Measurements from ENCODE around the gene CACNA2D1.

- TF ChIP-seq, protein P1, sequence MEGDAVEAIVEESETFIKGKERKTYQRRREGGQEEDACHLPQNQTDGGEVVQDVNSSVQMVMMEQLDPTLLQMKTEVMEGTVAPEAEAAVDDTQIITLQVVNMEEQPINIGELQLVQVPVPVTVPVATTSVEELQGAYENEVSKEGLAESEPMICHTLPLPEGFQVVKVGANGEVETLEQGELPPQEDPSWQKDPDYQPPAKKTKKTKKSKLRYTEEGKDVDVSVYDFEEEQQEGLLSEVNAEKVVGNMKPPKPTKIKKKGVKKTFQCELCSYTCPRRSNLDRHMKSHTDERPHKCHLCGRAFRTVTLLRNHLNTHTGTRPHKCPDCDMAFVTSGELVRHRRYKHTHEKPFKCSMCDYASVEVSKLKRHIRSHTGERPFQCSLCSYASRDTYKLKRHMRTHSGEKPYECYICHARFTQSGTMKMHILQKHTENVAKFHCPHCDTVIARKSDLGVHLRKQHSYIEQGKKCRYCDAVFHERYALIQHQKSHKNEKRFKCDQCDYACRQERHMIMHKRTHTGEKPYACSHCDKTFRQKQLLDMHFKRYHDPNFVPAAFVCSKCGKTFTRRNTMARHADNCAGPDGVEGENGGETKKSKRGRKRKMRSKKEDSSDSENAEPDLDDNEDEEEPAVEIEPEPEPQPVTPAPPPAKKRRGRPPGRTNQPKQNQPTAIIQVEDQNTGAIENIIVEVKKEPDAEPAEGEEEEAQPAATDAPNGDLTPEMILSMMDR (IDR thresholded peaks at IDR 0.05), result no peak
- TF ChIP-seq POLR2A (IDR thresholded peaks at IDR 0.05), result no peak
Observed at GRCh38 chr7:82028097-82028496, 415.5 kb downstream of the CACNA2D1 start.
